PC-9 (cell line): ENCODE measurements around the gene PSMG2. TPM values are rescaled to one million over a fixed set of nuclear protein-coding genes. Genes with fewer than 3 reads are reported as not detected.
"Not testable (repeated sequence)": the region's sequence is repeated elsewhere in the genome, so short reads cannot be mapped to it uniquely, and the experiment has no call there.

ENCODE experiments used
- BruUV-seq: library from RNA; stranded (reverse); fragments of 400-500 nt; replicated peaks from 2 replicates; lab custom pipeline; 2021; lab: Mats Ljungman, UMichigan
- CTCF ChIA-PET: fragments of 300-600 bp; sonication (Branson Sonifier 250); formaldehyde crosslinking; loops from one replicate; lab custom pipeline; 2022; ENCODE audit warnings: antibody characterized with exemption; lab: Charles Lee
- POLR2A ChIA-PET: fragments of 300-600 bp; sonication (Branson Sonifier 250); formaldehyde crosslinking; loops from one replicate; lab custom pipeline; 2022; ENCODE audit warnings: antibody characterized with exemption; ENCODE audit not compliant: unreplicated experiment; lab: Charles Lee
- DNase-seq, 2 experiments: peaks; one replicate each; pipeline versions ENCODE4 v3.0.0 to v3.0.0-alpha.2; 2015 to 2022; ENCODE audit warnings: mixed read lengths in 1 of 2
- H2AFZ ChIP-seq: fragments of 200-600 bp; sonication (generic); 2 replicates; pipeline ENCODE4 v1.8.1; 2017; ENCODE audit warnings: antibody characterized with exemption
- H3F3A ChIP-seq: fragments of 200-600 bp; sonication (generic); 2 replicates; pipeline ENCODE4 v1.8.1; 2017; ENCODE audit warnings: antibody characterized with exemption, mild to moderate bottlenecking, low read depth; ENCODE audit not compliant: insufficient read depth
- H3K27ac ChIP-seq: fragments of 200-600 bp; sonication (generic); 2 replicates; pipeline ENCODE4 v1.6.1; 2016; ENCODE audit warnings: mixed run types
- H3K27me3 ChIP-seq: fragments of 200-600 bp; sonication (generic); 2 replicates; pipeline ENCODE4 v1.6.1; 2016; ENCODE audit warnings: low read depth, mixed run types; ENCODE audit not compliant: insufficient read depth
- H3K36me3 ChIP-seq: fragments of 200-600 bp; sonication (generic); 2 replicates; pipeline ENCODE4 v1.6.1; 2016; ENCODE audit warnings: low read depth, mixed run types
- H3K4me1 ChIP-seq: fragments of 200-600 bp; sonication (generic); replicated peaks from 2 replicates; pipeline ENCODE4 v1.6.1; 2016; ENCODE audit warnings: mixed run types; ENCODE audit not compliant: insufficient read depth
- H3K4me2 ChIP-seq: fragments of 200-600 bp; sonication (generic); 2 replicates; pipeline ENCODE4 v1.6.1; 2017; ENCODE audit warnings: mixed run types
- H3K4me3 ChIP-seq: fragments of 200-600 bp; sonication (generic); 2 replicates; pipeline ENCODE4 v1.6.1; 2016; ENCODE audit warnings: mixed run types
- H3K79me2 ChIP-seq: fragments of 200-600 bp; sonication (generic); 2 replicates; pipeline ENCODE4 v1.6.1; 2017; ENCODE audit warnings: low read depth, mixed run types
- H3K9me2 ChIP-seq: fragments of 200-600 bp; sonication (generic); 2 replicates; pipeline ENCODE4 v1.8.1; 2017; ENCODE audit warnings: mild to moderate bottlenecking; ENCODE audit not compliant: insufficient read depth
- H3K9me3 ChIP-seq: fragments of 200-600 bp; sonication (generic); 2 replicates; pipeline ENCODE4 v1.8.1; 2016; ENCODE audit warnings: low read depth; ENCODE audit not compliant: insufficient read depth
- H4K20me1 ChIP-seq: fragments of 200-600 bp; sonication (generic); 2 replicates; pipeline ENCODE4 v1.8.1; 2017; ENCODE audit not compliant: insufficient read depth
- EZH2 ChIP-seq: fragments of 200-600 bp; sonication (generic); IDR thresholded peaks from 2 replicates; pipeline ENCODE4 v1.8.0; 2017; ENCODE audit warnings: antibody characterized with exemption, low read depth
- intact Hi-C: fragments of 100-400 bp; cut with micrococcal nuclease; formaldehyde crosslinking; loops from one replicate; pipeline ENCODE4 v1.10.0; 2022; ENCODE audit not compliant: unreplicated experiment
- total RNA-seq: library from RNA; stranded (reverse); gene quantifications from 2 replicates; pipeline ENCODE4 v1.2.3, GENCODE V29; 2021
- TF ChIP-seq, protein P1 (sequence below): fragments of 200-600 bp; sonication (generic); conservative IDR thresholded peaks from 2 replicates; pipeline ENCODE4 v1.6.1; 2017; ENCODE audit warnings: mixed run types, antibody characterized with exemption, mild to moderate bottlenecking, moderate library complexity

The PSMG2 gene
- total RNA-seq, 1 experiment from 2014 or later = 123 TPM

DNA sequence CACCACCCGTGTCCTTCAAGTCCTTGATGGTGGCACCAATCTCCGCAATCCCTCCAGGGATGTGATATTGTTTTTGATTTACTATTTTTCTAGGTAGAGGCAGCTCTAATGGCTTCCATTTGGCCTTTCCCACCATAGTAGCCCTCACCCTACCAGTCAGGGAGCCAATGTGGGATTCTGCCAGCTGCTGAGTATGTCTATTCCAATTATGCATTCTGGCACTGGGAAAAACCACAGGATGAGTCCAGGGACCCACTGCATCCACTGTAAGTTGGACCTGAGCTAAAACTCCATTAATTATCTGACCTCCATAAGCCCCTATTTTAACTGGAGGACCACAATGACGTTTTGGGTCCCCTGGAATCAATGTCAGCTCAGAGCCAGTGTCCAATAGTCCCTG, 55.7 kb downstream of the PSMG2 start:
- H3K4me1 ChIP-seq, H2AFZ ChIP-seq, H3F3A ChIP-seq, BruUV-seq, H3K4me3 ChIP-seq, H3K4me2 ChIP-seq, H3K9me3 ChIP-seq, POLR2A ChIA-PET, H4K20me1 ChIP-seq, H3K79me2 ChIP-seq, DNase-seq, H3K36me3 ChIP-seq, CTCF ChIA-PET, intact Hi-C loops, H3K9me2 ChIP-seq, H3K27ac ChIP-seq, H3K27me3 ChIP-seq: not testable (repeated sequence)

DNA sequence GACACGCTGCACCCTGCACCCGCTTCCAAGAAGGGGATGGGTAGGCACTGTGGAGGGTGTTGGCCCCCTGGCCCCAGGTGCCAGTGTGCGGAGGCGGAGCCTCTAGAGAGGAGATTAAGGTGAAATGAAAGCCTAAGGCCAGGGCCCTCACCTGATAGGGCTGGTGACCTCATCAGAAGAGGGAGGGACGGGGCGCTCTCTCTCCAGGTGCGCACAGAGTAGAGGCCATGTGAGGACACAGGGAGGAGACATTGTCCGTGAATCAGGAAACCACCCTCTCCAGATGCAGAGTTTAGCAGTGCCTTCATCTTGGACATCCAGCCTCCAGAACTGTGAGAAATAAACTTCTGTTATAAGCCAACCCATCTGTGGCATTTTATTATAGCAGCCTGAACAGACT, 62.3 kb downstream of the PSMG2 start:
- DNase-seq = no peak
- TF ChIP-seq EZH2 = no peak
- TF ChIP-seq, protein P1, sequence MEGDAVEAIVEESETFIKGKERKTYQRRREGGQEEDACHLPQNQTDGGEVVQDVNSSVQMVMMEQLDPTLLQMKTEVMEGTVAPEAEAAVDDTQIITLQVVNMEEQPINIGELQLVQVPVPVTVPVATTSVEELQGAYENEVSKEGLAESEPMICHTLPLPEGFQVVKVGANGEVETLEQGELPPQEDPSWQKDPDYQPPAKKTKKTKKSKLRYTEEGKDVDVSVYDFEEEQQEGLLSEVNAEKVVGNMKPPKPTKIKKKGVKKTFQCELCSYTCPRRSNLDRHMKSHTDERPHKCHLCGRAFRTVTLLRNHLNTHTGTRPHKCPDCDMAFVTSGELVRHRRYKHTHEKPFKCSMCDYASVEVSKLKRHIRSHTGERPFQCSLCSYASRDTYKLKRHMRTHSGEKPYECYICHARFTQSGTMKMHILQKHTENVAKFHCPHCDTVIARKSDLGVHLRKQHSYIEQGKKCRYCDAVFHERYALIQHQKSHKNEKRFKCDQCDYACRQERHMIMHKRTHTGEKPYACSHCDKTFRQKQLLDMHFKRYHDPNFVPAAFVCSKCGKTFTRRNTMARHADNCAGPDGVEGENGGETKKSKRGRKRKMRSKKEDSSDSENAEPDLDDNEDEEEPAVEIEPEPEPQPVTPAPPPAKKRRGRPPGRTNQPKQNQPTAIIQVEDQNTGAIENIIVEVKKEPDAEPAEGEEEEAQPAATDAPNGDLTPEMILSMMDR = no peak
- Histone ChIP-seq H3K79me2 (no peaks in the 10 kb centered on the region), H3K9me3 (no peaks in the 10 kb centered on the region), H3K4me2 (no peak overlapping the region), H4K20me1 (no peaks in the 10 kb centered on the region), H3K36me3 (no peaks in the 10 kb centered on the region), H3K27ac (no peak overlapping the region), H2AFZ (no peak overlapping the region), H3K4me1 (no peaks in the 10 kb centered on the region), H3K9me2 (no peaks in the 10 kb centered on the region), H3K27me3 (no peaks in the 10 kb centered on the region), H3F3A (no peaks in the 10 kb centered on the region), H3K4me3 (no peak overlapping the region)
- intact Hi-C loops = no loop called here
- POLR2A ChIA-PET = no interaction called here
- BruUV-seq = no TSS peak
- CTCF ChIA-PET = no interaction called here

DNA sequence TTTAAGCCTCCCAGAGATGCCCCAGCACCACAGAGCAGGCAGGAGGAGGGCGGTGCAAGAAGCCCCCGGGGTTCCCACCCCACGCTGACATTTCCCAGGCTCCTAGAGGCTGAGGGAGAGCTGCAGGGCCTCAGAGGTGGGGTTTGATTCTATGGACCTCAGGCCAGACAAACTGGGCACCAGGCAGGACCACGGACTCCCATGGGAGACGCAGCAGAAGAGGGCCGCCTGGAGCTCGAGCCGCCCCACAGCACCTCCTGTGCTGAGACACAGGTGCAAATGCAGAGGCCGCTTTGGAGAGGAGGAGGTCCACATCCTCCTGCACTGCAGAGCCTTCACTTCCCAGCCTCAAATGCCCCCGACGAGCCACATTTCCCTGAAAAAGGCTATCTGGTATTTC, 62.7 kb downstream of the PSMG2 start:
- no peak overlapping the region for H2AFZ ChIP-seq
- H3K9me2 ChIP-seq = no peaks in the 10 kb centered on the region
- H3F3A ChIP-seq = no peaks in the 10 kb centered on the region
- H3K4me3 ChIP-seq = no peak overlapping the region
- ChIA-PET CTCF (no interaction called here), POLR2A (no interaction called here)
- intact Hi-C loops = no loop called here
- H3K9me3 ChIP-seq = no peaks in the 10 kb centered on the region
- H3K4me2 ChIP-seq = no peak overlapping the region
- H4K20me1 ChIP-seq = no peaks in the 10 kb centered on the region
- no peak overlapping the region for H3K27ac ChIP-seq
- no peaks in the 10 kb centered on the region for H3K79me2 ChIP-seq
- H3K27me3 ChIP-seq = no peaks in the 10 kb centered on the region
- DNase-seq = no peak
- no TSS peak for BruUV-seq
- H3K36me3 ChIP-seq = no peaks in the 10 kb centered on the region
- no peak for TF ChIP-seq EZH2
- TF ChIP-seq, protein P1 = no peak
- no peaks in the 10 kb centered on the region for H3K4me1 ChIP-seq

DNA sequence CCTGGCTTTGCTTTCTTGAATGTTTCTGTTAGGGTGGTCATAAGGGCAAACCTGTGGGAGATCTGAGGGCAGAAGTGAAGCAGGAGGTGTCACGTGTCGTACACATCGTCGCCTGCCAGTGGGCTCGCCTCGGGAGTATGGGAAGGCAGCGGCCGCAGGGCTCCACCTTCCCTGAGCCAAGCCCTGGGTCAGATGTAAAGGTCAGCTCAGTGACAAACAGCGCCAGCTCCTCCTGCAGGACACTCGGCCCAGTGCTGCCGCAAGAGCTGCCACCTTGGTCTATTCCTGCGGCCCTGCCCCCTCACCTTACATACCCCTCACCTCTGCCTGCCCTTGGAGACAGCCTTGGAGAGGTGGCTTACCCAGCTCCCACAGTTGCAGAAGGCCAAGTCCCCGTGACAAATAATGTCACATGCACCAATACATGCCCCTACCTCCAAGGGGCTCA, 64.2 kb downstream of the PSMG2 start:
- no TSS peak for BruUV-seq
- H3K27me3 ChIP-seq = no peaks in the 10 kb centered on the region
- POLR2A ChIA-PET = no interaction called here
- DNase-seq = no peak
- H3K9me2 ChIP-seq = no peaks in the 10 kb centered on the region
- H3K27ac ChIP-seq = no peak overlapping the region
- intact Hi-C loops = no loop called here
- no peaks in the 10 kb centered on the region for H3K4me1 ChIP-seq
- no peak overlapping the region for H3K4me3 ChIP-seq
- no peak for TF ChIP-seq EZH2
- TF ChIP-seq, protein P1 = no peak
- no peaks in the 10 kb centered on the region for H4K20me1 ChIP-seq
- no peaks in the 10 kb centered on the region for H3K36me3 ChIP-seq
- H3F3A ChIP-seq = no peaks in the 10 kb centered on the region
- CTCF ChIA-PET = no interaction called here
- no peak overlapping the region for H2AFZ ChIP-seq
- no peak overlapping the region for H3K4me2 ChIP-seq
- no peaks in the 10 kb centered on the region for H3K79me2 ChIP-seq
- H3K9me3 ChIP-seq = no peaks in the 10 kb centered on the region
